Peyer's patch (tissue), 4 donors: ENCODE measurements around the gene NPIPA3.
"Not testable (repeated sequence)": the region's sequence is repeated elsewhere in the genome, so short reads cannot be mapped to it uniquely, and the experiment has no call there.

Experiments used
- POLR2A ChIP-seq, 2 donors: fragments of 450-650 bp; IDR thresholded peaks; one replicate each; pipeline ENCODE4 v1.5.1; 2017; ENCODE audit warnings: antibody characterized with exemption in 2 of 2, mild to moderate bottlenecking in 2 of 2, moderate library complexity in 2 of 2
- TF ChIP-seq, protein P1 (sequence below), 6 experiments: fragments of 450-650 bp in 4 of 6; fragments of 200-600 bp in 2 of 6; sonication (generic) in 1 of 6; IDR thresholded peaks; one replicate each; pipeline ENCODE4 v1.5.1; 2017 to 2019; ENCODE audit warnings: antibody characterized with exemption in 6 of 6, mild to moderate bottlenecking in 3 of 6, moderate library complexity in 1 of 6

DNA sequence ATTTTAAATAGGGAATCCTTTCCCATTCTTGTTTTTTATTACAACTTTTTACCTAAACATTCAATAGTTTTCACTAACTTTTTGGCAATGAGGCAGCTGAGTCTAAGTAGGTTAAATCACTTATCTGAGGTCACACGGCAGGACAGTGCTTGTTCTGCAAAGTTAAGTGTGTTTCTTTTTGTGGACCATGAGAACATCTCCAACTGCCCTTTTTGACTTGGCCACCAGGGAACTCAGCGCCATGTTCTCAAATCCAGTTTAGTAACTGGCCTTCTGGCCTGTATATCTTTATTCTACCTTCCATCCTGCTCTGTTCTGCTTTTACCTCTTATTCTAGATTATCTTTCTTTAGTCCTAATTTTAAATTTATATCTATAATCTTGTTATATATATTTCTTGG is 70.4 kb downstream of the NPIPA3 start:
- TF ChIP-seq, protein P1, sequence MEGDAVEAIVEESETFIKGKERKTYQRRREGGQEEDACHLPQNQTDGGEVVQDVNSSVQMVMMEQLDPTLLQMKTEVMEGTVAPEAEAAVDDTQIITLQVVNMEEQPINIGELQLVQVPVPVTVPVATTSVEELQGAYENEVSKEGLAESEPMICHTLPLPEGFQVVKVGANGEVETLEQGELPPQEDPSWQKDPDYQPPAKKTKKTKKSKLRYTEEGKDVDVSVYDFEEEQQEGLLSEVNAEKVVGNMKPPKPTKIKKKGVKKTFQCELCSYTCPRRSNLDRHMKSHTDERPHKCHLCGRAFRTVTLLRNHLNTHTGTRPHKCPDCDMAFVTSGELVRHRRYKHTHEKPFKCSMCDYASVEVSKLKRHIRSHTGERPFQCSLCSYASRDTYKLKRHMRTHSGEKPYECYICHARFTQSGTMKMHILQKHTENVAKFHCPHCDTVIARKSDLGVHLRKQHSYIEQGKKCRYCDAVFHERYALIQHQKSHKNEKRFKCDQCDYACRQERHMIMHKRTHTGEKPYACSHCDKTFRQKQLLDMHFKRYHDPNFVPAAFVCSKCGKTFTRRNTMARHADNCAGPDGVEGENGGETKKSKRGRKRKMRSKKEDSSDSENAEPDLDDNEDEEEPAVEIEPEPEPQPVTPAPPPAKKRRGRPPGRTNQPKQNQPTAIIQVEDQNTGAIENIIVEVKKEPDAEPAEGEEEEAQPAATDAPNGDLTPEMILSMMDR (IDR thresholded peaks at IDR 0.05): not testable (repeated sequence)
- TF ChIP-seq POLR2A (IDR thresholded peaks at IDR 0.05): not testable (repeated sequence)
